ENCODE data around the gene ZNF592. TPM values are rescaled to one million over a fixed set of nuclear protein-coding genes. Genes with fewer than 3 reads are reported as not detected.
A peak's percentile ranks its signal among the peaks of the same experiment; 100 is the strongest.
"Not testable (repeated sequence)": the region's sequence is repeated elsewhere in the genome, so short reads cannot be mapped to it uniquely, and the experiment has no call there.

The ZNF592 gene
- total RNA-seq, 1 experiment from 2014 or later, result 8.1 TPM

DNA sequence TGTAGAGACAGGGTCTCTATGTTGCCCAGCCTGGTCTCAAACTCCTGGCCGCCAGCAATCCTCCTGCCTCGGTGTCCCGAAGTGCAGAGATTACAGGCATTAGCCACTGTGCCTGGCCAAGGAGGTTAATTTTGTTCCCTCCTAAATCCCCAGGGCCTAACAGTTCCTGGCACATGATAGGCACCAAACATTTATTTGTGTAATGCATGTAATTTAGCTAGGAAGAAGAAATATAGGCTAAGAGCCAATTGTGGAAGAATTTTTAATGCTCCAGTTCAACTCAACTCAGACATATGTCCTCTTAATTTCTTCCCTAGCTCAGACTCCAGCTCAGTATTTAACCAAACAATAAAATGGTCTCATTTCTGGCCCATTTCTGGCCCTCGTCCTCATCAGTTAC, 7.7 kb upstream of the ZNF592 start:
- DNase-seq (ENCODE audit: extremely low read depth, low read depth), result no peak

DNA sequence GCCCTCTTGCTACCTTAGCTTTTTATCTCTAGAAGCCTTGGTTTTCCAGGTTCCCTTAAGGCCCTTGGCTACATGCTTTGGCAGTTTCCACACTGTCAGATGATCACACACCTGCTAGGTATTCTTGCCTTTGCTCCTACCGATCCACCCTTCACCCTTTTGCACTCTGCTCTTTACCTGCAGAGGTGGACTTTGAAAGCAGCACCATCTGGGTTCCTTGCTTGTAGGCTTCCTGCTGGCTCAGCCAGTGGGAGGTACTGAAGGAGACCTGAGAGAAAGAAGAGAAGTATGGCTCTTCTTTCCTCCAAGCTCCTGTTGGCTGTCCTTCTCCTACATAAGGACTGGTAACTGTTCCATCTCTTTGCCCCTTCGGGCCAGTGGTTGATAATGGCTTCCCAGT, 7.3 kb upstream of the ZNF592 start:
- DNase-seq (ENCODE audit: extremely low read depth, low read depth), result no peak

DNA sequence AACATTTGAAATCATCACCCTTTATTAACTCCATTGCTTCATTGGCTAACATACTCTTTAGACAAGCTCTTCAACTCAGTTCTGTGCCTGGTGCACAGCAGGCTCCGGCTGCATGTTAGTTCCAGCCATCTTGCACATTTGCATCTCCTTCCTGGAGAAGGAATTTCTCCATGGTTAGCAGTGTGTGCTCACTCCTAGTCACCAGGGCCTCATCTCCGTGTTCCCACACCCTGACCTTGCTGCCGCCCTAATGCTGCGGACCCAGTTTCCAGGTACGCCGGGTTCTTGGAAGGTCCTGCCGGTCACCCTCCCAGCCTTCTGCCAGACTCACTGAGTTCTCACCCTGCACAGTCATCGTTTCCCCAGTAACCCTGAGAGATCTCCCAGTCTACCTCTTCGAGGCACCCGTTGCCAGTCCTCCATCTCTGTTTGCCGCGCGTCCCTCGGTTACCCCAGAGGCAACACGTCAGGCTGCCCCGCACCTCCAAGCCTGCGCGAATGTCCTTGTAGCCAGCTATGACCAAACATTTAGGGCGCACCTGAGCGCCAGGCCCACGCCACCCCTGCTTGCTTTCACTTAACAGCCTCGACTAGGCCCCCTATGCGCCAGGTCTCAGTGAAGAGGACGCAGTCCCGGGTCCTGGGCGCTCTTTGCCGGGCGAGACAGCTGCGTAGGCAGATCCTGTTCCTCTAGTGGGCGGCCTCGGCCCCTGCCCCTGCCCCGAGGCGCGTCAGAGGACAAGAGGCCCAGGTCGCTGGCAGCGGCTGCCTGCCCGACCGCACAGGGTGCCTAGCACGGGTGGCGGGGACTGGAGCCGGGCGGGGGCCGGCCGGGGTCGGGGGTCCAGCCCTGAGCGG, 747 bp upstream of the ZNF592 start:
- DNase-seq (ENCODE audit: extremely low read depth, low read depth), result peak; percentile 28

DNA sequence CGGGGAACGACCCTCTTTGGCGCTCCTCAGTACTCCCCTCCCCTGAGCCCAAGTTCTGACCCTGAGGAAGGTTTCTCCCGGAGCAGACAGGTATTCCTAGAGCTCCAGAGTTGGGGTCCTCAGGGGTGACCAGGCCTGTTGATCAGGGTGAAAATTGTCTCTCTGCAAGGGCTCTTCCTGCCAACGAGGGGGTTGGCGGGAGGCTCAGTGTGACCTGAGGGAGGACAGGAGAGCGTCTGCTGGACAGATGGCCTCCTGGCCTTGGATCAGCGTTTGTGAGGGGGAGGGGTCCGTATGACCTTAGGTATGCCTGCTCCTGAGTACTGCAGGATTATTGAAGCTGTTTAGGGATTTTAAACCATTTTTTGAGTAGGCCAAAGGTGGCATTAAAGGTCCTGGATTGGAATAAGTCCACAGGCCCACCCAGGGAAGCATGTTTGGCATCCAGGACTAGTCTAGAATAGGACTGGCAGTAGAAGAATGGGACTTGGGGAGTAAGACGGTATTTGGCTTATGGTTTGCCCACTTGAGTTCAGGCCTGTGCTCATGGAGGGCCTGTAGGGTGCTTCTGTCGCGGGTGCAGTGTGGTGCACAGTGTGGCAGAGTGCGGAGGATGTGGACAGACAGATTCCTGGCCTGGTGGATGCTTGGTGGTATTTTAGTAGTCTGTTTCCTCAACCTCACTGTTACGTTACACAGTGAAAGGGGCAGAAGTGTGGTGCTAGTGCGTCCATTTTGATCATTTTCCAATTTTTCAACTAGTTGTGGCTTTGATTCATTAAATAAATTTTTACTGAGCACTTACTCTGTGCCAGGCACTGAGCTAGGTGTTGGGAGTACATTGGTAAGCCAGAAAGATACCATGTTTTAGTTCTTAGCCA, 959 bp downstream of the ZNF592 start:
- DNase-seq (ENCODE audit: extremely low read depth, low read depth), result no peak

DNA sequence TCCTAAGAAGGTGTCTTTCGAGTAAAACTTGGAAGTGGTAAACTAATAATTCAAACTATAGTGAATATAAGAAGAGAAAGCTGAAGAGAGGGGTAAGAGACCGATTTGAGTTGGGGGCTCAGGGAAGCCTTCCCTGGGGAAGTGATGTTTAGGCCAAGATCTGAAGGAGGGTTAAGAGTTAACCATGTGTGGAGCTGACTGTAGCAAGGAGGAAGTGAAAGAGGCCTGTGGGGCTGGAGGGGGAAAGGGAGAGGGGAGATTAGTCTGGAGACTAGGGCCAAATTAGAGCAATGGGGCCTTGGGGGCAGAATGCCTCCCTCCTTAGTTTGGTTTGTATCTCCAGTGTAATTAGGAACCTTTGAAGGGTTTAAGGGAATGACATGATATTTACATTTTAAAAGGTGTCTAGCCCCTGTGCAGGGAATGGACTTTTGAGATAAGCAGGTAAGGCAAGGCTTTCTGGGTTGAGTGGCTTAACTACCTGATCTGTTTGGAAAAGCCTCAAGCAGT, 2.2 kb downstream of the ZNF592 start:
- DNase-seq (ENCODE audit: extremely low read depth, low read depth), result no peak

DNA sequence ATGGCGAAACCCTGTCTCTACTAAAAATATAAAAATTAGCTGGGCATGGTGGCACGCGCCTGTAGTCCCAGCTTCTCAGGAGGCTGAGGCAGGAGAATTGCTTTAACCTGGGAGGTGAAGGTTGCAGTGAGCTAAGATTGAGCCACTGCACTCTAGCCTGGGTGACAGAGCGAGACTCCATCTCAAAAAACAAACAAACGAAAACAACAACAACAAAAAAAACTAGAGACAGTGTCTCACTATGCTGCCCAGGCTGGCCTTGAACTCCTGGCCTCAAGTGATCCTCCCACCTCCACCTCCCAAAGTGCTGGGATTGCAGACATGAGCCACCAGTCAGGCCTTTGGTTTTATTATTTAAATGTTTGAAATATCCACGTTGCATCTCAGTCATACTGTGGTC, 3.3 kb downstream of the ZNF592 start:
- DNase-seq (ENCODE audit: extremely low read depth, low read depth), result not testable (repeated sequence)

DNA sequence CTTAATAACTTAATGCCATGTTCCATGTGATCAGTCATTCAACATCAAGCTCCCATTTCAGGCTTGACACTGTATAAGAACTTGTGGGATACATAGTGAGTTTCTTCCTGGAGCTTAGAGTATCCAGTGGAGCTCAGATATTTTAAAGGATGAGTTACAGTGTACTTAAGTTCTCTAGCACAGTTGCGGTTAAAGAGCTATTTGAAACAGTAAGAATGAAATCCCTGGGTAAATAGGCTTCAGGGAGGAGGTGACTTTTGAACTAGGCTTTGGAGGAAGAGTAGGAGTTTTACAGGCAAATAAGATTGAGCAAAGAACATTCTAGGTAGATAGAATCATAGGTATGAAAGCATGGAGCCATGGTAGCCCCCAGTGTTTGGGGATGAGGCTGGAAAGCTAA, 3.8 kb downstream of the ZNF592 start:
- DNase-seq (ENCODE audit: extremely low read depth, low read depth), result no peak

DNA sequence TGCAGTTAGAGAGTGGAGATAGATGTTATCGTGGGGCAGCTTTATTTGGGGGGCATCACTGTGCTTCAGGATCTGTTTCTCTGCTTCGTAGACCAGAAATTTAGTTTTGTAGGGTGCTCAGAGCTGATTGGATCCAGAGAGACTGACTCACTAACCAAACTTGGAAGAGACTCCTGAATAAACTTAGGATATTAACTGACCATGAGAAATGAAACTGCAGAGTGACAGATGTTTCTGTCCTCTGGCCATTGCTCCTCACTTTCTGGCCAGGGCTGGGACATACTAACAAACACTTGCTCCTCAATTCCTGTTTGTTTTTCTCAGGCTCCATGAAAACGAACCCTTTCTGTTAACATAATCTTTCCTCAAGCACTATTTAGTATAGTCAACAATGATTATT, 4.3 kb downstream of the ZNF592 start:
- no peak for DNase-seq (ENCODE audit: extremely low read depth, low read depth)

DNA sequence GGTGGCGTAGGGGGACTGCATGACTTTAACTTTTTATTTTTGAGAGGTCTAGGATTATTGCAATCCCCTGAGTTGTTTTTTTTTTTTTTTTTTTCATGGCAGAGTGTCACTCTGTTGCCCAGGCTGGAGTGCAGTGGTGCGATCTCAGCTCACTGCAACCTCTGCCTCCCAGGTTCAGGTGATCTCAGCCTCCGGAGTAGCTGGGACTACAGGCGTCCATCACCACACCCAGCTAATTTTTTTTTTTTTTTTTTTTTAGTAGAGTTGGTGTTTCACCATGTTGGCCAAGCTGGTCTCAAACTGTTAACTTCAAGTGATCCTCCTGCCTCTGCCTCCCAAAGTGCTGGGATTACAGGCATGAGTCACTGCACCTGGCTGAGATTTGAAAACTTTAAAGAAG, 6.5 kb downstream of the ZNF592 start:
- DNase-seq (ENCODE audit: extremely low read depth, low read depth), result not testable (repeated sequence)

DNA sequence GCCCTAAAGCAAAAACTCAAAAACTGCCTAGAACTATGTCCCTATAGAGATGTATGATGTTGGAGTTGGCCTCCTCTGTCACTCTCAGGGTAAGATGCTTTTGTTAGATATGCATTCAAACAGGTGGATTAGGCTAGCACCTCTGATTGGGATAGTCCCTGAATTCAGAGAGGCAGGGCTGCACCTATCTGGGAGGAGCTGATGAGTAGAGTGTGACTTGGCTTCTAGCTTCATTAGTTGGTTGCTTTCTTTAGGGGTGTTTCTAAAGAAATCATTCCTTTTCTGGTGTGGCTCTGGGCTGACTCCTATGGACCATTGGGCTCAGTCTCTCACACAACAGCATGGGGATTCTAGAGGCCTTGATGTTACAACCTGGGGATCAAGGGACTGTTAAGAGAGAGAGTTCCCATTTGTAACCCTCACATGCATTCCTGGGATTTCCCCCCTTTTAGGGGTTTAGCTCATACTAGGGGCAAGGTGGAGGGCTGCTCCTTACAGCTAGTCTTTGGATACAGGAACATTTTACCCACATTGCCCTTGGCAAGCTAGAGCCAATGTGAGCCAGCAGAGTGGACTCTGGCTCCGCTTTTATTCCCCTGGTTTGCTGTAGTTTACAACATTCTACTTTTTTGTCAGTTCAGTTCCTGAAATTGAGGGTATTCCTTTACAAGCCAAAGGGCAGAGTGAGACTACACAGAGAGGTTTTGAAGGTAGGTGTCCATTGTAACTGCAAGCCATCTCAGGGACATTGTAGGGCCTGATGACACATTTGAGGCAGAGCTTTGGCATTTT, 7.5 kb downstream of the ZNF592 start:
- DNase-seq (ENCODE audit: extremely low read depth, low read depth), result no peak

DNA sequence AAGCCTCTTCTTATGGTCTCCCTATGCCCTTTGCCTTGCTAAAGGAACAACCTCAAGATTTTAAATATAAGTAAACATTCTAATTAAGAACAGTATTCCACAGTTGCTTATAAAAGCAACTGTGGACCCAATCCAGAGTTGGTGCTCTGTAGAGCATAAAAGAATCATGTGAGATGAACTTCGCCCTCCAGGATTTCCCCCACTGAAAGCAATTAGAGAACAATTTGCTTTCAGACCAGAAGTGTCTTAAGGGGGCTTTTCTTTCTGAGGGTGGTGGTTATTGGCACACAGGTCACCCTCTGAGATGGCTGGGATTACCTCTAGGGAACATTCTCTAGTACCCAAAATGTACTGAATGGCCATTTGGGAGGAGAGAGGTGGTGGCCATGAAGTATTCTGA, 10.6 kb downstream of the ZNF592 start:
- no peak for DNase-seq (ENCODE audit: extremely low read depth, low read depth)

DNA sequence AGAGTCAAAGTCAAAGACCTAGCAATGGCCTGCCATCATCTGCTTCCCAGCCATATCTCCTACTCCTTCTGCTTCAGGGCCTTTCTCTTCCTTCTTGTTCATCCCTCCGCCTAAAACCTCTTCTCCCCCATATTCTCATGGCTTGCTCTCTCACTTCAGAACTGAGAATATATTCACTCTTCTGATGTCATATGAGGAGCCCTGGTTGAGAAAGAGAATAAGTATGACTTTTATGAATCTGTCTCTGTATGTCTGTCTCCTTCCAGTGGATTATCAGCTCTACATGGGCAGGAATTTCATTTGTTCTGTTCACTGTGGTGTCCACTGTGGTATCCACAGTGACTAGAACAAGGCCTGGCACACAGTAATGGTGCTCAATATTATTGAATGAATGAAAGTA, 11.8 kb downstream of the ZNF592 start:
- DNase-seq (ENCODE audit: extremely low read depth, low read depth), result no peak

DNA sequence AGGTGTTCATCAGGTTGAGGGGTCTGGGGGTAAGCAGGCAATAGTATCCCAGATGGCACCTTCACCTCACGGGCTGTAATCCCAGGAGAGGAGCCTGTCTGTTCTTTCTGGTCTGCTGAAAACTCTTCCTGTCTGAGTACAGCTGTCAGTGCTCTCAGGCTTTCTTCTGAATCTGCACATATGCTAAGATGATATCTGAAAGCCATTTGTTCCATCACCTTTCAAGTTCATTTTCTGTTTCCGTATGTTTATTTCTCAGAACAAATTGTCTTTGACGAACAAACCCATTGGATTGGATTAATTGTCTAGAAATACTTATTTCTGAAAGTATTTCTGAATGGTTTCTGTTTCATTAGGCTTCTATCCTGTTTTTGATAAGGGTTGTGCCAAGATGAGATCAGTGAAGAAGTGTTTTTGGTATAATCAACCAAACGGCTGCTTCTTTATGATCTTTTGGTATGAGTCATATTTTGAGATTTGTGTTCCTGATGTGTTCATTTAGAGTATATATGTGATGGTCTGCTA, 13.3 kb downstream of the ZNF592 start:
- DNase-seq (ENCODE audit: extremely low read depth, low read depth), result no peak

DNA sequence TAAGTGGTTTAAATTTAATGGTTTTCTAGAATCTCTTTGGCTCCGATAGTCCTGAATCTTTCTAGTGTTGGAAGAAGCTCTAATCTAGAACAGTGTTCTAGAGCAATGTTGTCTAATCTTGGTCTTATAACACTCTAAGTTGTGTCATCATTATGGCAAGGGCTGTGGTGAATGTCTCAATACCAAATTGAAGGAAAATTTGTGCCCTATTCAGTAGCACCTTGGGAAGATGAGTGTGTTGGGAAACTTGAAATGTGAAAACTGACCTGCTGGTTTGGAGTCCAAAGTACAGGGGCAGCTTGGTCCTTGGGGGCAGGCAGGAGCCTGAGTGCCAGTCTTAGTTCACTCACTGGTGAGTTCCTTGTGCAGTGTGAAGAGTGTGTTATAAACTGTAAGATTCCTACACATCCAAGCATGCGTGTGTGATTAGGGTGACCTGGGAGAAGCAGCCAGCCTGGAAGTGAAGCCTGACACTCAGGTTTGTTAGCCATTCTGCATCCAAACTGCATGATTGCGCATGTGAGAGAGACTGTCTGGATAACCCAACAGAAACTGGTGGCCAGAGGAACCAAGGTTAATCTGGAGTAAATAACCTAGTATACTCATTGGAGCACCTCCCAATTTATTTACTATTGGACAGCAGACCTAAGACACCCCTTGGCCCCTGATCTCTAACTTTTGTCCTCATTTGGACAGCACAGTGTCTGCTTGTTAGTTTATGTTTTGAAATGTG, 14.6 kb downstream of the ZNF592 start:
- DNase-seq (ENCODE audit: extremely low read depth, low read depth), result no peak

DNA sequence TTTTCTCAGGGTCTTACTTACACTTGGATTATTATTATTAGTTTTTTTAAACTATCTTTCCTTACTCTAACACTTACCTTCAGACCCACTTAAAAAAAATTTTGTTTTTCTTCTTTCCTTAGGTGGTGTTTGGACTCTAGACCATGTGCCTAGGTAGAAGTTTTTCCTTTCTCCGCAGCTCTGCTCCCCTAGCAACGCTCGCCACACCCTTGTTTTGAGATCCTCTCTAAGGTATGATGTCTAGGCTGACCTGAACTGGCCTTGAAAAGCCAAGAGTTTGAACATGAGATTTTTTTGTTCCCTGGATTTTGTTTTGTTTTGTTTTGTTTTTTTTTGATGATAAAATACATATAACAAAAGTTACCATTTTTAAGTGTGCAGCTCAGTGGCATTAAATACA, 16.2 kb downstream of the ZNF592 start:
- no peak for DNase-seq (ENCODE audit: extremely low read depth, low read depth)

DNA sequence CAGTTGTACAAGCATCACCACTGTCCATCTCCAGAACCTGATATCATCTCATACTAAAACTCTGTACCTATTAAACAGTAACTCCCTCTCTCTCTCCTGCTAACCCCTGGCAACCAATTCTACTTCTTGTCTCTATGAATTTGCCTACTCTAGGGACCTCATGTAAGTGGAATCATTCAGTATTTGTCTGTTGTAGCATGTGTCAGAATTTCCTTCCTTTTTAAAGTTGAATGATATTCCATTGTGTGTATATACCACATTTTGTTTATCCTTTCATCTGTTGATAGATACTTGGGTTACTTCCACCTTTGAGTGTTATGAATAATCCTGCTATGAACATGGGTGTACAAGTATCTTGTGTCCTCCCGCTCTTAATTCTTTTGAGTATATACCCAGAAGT, 16.6 kb downstream of the ZNF592 start:
- DNase-seq (ENCODE audit: extremely low read depth, low read depth), result no peak

DNA sequence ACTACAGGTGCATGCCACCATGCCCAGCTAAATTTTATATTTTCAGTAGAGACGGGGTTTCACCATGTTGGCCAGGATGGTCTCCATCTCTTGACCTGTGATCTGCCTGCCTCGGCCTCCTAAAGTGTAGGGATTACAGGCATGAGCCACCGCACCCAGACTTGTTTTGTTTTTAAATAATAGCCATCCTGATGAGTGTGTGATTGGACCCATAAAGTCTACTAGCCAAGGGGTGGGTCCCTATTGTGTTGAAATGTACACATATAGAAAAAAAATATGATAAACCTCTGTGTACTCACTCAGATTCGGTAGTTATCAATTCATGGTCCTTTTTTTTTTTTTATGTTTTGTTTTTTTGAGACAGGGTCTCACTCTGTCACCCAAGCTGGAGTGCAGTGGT, 17.3 kb downstream of the ZNF592 start:
- DNase-seq (ENCODE audit: extremely low read depth, low read depth), result no peak

DNA sequence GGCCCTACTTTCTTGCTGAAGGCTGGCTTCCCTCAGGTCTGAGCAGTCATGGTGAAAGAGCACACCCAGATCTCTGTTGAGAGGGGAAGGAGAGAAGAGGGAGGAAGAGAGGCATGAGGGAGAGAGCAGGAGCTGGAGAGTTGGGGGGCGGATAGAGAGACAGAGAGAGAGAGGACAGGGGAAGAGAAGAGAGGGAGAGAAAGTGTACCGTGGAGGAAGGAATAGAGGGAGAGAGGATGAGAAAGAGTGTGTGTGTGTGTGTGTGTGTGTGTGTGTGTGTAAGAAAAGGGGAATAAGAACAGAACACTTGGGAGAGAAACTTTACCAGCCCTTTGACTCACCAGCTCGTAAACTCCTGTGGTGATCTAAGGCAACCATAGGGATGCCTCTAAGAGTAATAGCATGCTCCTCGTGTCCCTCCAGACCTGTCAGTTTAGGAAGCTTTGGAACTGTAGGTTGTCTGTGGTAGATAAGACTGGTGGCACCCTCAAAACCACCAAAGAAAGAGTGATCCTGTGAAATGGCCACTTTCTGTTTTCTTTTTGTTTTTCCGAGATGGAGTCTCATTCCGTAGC, 18.2 kb downstream of the ZNF592 start:
- DNase-seq (ENCODE audit: extremely low read depth, low read depth), result no peak

DNA sequence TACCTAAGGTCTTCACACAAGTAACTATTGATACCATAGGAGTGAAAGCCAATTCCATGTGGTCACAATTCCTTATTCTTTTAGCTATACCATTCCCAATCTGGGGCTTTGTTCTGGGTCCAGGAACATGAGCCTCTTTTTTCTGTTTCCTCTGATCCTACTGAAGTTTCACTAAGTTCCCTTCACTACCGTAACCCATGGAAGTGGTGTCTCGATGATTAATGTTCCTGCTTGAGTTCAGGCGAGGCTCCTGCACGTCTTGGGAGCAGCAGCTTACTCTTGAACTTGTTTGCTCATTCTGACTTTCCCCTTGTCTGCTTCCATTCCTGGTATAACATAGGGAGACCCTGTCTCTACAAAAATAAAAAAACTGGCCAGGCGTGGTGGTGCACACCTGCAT, 23.6 kb downstream of the ZNF592 start:
- no peak for DNase-seq (ENCODE audit: extremely low read depth, low read depth)

DNA sequence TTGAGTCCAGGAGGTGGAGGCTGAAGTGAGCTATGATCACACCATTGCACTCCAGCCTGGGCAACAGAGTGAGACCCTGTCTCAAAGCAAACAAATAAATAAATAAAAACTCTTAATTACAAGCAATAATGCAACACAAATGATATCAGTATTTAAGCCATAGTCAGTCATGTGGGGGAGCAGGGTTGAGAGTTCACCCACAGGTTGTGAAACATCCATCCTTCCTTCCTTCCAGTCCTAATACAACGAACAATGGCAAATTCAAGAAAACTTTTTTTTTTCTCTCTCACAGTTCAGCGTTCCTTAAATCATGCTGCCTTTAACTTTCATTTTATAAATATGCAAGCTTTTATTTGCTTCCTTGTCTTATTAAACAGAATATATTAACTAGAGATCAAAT, 24.1 kb downstream of the ZNF592 start:
- no peak for DNase-seq (ENCODE audit: extremely low read depth, low read depth)
